Keratinocyte (primary cell): ENCODE results near the gene SLC6A5.

Experiments used
- EZH2 ChIP-seq: IDR thresholded peaks from one replicate; pipeline ENCODE4 v1.6.1; 2012; ENCODE audit warnings: inconsistent platforms, mild to moderate bottlenecking, low read length, moderate library complexity
- TF ChIP-seq, protein P1 (sequence below), 3 experiments: IDR thresholded peaks in 1 of 3; conservative IDR thresholded peaks in 1 of 3; optimal IDR thresholded peaks in 1 of 3; 2 replicates in 2 of 3; 3 replicates in 1 of 3; pipeline versions ENCODE3 to v1.5.1; 2011; ENCODE audit warnings: low read length in 3 of 3, mild to moderate bottlenecking in 3 of 3, moderate library complexity in 2 of 3, control low read depth in 1 of 3, inconsistent platforms in 1 of 3; ENCODE audit not compliant: insufficient read depth in 2 of 3; ENCODE audit errors: extremely low read depth in 1 of 3

DNA sequence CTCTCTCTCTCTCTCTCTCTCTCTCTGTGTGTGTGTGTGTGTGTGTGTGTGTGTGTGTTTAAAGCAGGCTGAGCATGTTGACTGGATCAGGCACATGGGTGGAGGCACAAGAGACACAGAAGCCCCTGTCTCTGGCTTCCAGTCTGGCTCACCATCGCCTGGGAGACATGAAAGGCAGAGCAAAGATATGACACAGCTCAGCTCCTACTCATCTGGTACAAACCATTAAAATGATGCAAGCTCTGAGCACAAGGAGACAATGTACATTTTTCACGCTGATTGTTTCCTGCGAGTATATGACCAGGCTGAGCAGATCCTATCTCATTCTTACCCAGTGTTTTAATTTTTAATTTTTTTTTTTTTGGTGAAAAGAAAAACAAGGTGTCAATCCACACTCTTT lies 9.5 kb downstream of the SLC6A5 start:
- TF ChIP-seq, protein P1, sequence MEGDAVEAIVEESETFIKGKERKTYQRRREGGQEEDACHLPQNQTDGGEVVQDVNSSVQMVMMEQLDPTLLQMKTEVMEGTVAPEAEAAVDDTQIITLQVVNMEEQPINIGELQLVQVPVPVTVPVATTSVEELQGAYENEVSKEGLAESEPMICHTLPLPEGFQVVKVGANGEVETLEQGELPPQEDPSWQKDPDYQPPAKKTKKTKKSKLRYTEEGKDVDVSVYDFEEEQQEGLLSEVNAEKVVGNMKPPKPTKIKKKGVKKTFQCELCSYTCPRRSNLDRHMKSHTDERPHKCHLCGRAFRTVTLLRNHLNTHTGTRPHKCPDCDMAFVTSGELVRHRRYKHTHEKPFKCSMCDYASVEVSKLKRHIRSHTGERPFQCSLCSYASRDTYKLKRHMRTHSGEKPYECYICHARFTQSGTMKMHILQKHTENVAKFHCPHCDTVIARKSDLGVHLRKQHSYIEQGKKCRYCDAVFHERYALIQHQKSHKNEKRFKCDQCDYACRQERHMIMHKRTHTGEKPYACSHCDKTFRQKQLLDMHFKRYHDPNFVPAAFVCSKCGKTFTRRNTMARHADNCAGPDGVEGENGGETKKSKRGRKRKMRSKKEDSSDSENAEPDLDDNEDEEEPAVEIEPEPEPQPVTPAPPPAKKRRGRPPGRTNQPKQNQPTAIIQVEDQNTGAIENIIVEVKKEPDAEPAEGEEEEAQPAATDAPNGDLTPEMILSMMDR (optimal IDR thresholded peaks at IDR 0.05 in 1 of 3, IDR thresholded peaks at IDR 0.05 in 1 of 3, conservative IDR thresholded peaks at IDR 0.05 in 1 of 3; ENCODE audit: extremely low read depth in 1 of 3, insufficient read depth in 2 of 3, low read length in 3 of 3), result no peak
- no peak for TF ChIP-seq EZH2
